Endothelial cell (in vitro differentiated cells): ENCODE results near the gene C19orf85. TPM values are rescaled to one million over a fixed set of nuclear protein-coding genes. Genes with fewer than 3 reads are reported as not detected.

ENCODE experiments used
- DNase-seq: peaks from one replicate; pipeline ENCODE4 v3.0.0; 2021; ENCODE audit warnings: low spot score
- H3K27ac Mint-ChIP-seq: one replicate; pipeline ENCODE4 v1.8.0; 2021; ENCODE audit warnings: mixed read lengths, inconsistent platforms; ENCODE audit not compliant: unreplicated experiment
- H3K27me3 Mint-ChIP-seq: one replicate; pipeline ENCODE4 v1.8.0; 2021; ENCODE audit warnings: mild to moderate bottlenecking, moderate library complexity, mixed read lengths, inconsistent platforms; ENCODE audit not compliant: unreplicated experiment
- H3K36me3 Mint-ChIP-seq: one replicate; pipeline ENCODE4 v1.8.0; 2021; ENCODE audit warnings: mild to moderate bottlenecking, low read depth, mixed read lengths, inconsistent platforms; ENCODE audit not compliant: unreplicated experiment
- H3K4me1 Mint-ChIP-seq: one replicate; pipeline ENCODE4 v1.8.0; 2021; ENCODE audit warnings: mild to moderate bottlenecking, mixed read lengths, inconsistent platforms; ENCODE audit not compliant: unreplicated experiment
- H3K4me3 Mint-ChIP-seq: one replicate; pipeline ENCODE4 v1.8.0; 2021; ENCODE audit warnings: mild to moderate bottlenecking, mixed read lengths, inconsistent platforms; ENCODE audit not compliant: unreplicated experiment
- H3K9me3 Mint-ChIP-seq: one replicate; pipeline ENCODE4 v1.8.0; 2021; ENCODE audit warnings: mixed read lengths, inconsistent platforms; ENCODE audit not compliant: unreplicated experiment
- CTCF ChIP-seq: fragments of 200-600 bp; sonication (generic); IDR thresholded peaks from one replicate; pipeline ENCODE4 v1.5.0; 2021; ENCODE audit warnings: antibody characterized with exemption; ENCODE audit not compliant: unreplicated experiment
- total RNA-seq: library from RNA; stranded (reverse); fragmentation: NEBNext Ultra II Directional; extraction: Animal tissue kit (Norgen Biotek cat#: 25700); gene quantifications from one replicate; pipeline ENCODE4 v1.2.1, GENCODE V29; 2021; ENCODE audit not compliant: unreplicated experiment

Gene C19orf85
- total RNA-seq, 1 donor from 2014 or later: not detected

GRCh38 chr19:55468054-55468393 is 3.5 kb upstream of the C19orf85 start:
- no peaks in the 10 kb centered on the region for H3K4me1 Mint-ChIP-seq
- no peak overlapping the region for H3K27ac Mint-ChIP-seq
- no peak overlapping the region for H3K4me3 Mint-ChIP-seq
- H3K9me3 Mint-ChIP-seq: no peaks in the 10 kb centered on the region
- H3K27me3 Mint-ChIP-seq: peaks cover 10% of the 10 kb centered on the region
- TF ChIP-seq CTCF: peak; percentile 75
- H3K36me3 Mint-ChIP-seq: no peaks in the 10 kb centered on the region
- DNase-seq: no peak

- no peak overlapping the region for H3K27ac Mint-ChIP-seq
- peaks cover 12% of the 10 kb centered on the region for H3K27me3 Mint-ChIP-seq
- DNase-seq: peak; percentile 78
- TF ChIP-seq CTCF: peak; percentile 100
- H3K4me3 Mint-ChIP-seq: peak overlapping the region; percentile 70
- H3K4me1 Mint-ChIP-seq: no peaks in the 10 kb centered on the region
- H3K36me3 Mint-ChIP-seq: no peaks in the 10 kb centered on the region
- H3K9me3 Mint-ChIP-seq: no peaks in the 10 kb centered on the region
These were observed 2.9 kb upstream of the C19orf85 start for GRCh38 chr19:55467236-55468053.

- no peaks in the 10 kb centered on the region for H3K4me1 Mint-ChIP-seq
- peaks cover 10% of the 10 kb centered on the region for H3K27me3 Mint-ChIP-seq
- no peak for DNase-seq
- H3K4me3 Mint-ChIP-seq: no peak overlapping the region
- H3K36me3 Mint-ChIP-seq: no peaks in the 10 kb centered on the region
- no peak for TF ChIP-seq CTCF
- H3K9me3 Mint-ChIP-seq: no peaks in the 10 kb centered on the region
- H3K27ac Mint-ChIP-seq: peak overlapping the region; percentile 28
These were observed 1.7 kb upstream of the C19orf85 start for GRCh38 chr19:55466241-55466614.

- Mint-ChIP-seq H3K27ac (no peak overlapping the region), H3K36me3 (no peaks in the 10 kb centered on the region), H3K9me3 (no peaks in the 10 kb centered on the region), H3K4me1 (no peaks in the 10 kb centered on the region), H3K4me3 (peak overlapping the region; percentile 20), H3K27me3 (peaks cover 10% of the 10 kb centered on the region)
- no peak for TF ChIP-seq CTCF
- DNase-seq: no peak
These were observed 1.1 kb upstream of the C19orf85 start for GRCh38 chr19:55465460-55466240.

GRCh38 chr19:55464039-55464661 is 401 bp downstream of the C19orf85 start:
- Mint-ChIP-seq H3K9me3 (no peaks in the 10 kb centered on the region), H3K4me3 (no peak overlapping the region), H3K36me3 (no peaks in the 10 kb centered on the region), H3K4me1 (no peaks in the 10 kb centered on the region), H3K27ac (no peak overlapping the region), H3K27me3 (peaks cover 13% of the 10 kb centered on the region)
- no peak for TF ChIP-seq CTCF
- no peak for DNase-seq
